HFF-Myc (cell line): Measurements from ENCODE around the gene OR13A1.
"Not testable (repeated sequence)": the region's sequence is repeated elsewhere in the genome, so short reads cannot be mapped to it uniquely, and the experiment has no call there.

Source experiments
- DNase-seq: peaks from one replicate; pipeline ENCODE4 v3.0.0-alpha.2; 2011; ENCODE audit warnings: low read depth; ENCODE audit errors: extremely low read depth
- H3K4me3 ChIP-seq: replicated peaks from 2 replicates; pipeline ENCODE4 v1.5.1; 2011; ENCODE audit warnings: low read depth, mild to moderate bottlenecking, control low read depth, low read length
- CTCF ChIP-seq: IDR thresholded peaks from 2 replicates; pipeline ENCODE4 v1.5.1; 2012; ENCODE audit warnings: mild to moderate bottlenecking, low read depth, low read length, control low read depth; ENCODE audit errors: missing control alignments

OR13A1 gene

GRCh38 chr10:45274364-45274763, 41.0 kb downstream of the OR13A1 start:
- no peak for DNase-seq
- H3K4me3 ChIP-seq, result no peak overlapping the region
- TF ChIP-seq CTCF, result no peak

GRCh38 chr10:45267777-45268176, 47.6 kb downstream of the OR13A1 start:
- not testable (repeated sequence) for H3K4me3 ChIP-seq, DNase-seq

- no peak for DNase-seq
- no peak overlapping the region for H3K4me3 ChIP-seq
These were observed 49.4 kb downstream of the OR13A1 start for GRCh38 chr10:45265996-45266395.

GRCh38 chr10:45261946-45262345, 53.5 kb downstream of the OR13A1 start:
- no peak for DNase-seq
- no peak for TF ChIP-seq CTCF
- H3K4me3 ChIP-seq, result no peak overlapping the region

More at GRCh38 chr10:45265996-45266395, 49.4 kb downstream of the OR13A1 start:
- TF ChIP-seq CTCF, result no peak

GRCh38 chr10:45261243-45261775, 54.1 kb downstream of the OR13A1 start:
- TF ChIP-seq CTCF, result no peak
- no peak for DNase-seq
- no peak overlapping the region for H3K4me3 ChIP-seq

GRCh38 chr10:45260635-45261034, 54.8 kb downstream of the OR13A1 start:
- not testable (repeated sequence) for DNase-seq, H3K4me3 ChIP-seq

GRCh38 chr10:45259786-45260495, 55.5 kb downstream of the OR13A1 start:
- not testable (repeated sequence) for H3K4me3 ChIP-seq, DNase-seq

GRCh38 chr10:45257600-45257999, 57.8 kb downstream of the OR13A1 start:
- H3K4me3 ChIP-seq, result no peak overlapping the region
- DNase-seq, result no peak

More at GRCh38 chr10:45257600-45257999, 57.8 kb downstream of the OR13A1 start:
- TF ChIP-seq CTCF, result no peak
